ENCODE data around the gene STXBP2. TPM values are rescaled to one million over a fixed set of nuclear protein-coding genes. Genes with fewer than 3 reads are reported as not detected.

Gene STXBP2
- total and polyA plus RNA-seq, 9 of the 15 experiments (the other 6 are each of a cell fraction or from before 2014, with no cell fraction given): 2.5 to 163 (median 71.3) TPM

DNA sequence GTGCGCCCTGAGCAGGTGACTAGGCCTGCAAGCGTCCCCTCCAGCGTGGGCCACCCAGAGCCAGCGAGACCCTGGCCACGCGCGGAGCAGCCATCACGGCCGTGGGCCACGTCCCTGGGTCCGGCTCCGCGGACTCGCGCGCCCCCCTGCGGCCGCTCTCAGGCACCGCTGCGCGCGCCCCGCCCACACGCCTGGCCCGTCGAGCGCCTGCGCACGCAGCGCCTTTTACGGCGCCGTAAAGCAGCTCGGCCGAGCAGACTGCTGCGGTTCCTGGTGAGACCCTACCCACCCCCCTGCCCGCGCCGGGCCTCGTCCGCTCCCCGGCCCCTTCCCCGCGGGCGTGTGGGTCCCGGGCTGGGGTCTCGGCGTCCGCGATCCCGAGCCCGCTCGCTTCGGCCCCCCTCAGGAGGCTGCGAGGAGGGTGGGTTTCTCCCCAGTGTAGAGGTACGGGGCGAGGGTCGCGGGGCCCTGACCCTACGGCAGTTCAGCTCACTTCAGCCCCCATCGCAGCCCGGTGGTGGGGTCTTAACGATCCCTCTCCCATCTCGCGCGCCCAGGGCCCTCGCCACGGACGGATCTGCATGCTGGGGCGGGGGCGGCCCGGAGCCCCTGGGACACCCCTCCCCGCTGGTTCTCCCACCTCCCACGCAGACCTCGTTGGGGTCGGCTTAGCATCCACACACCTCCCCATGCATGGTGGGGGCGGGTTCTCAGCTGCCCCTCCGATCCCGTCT lies 43.9 kb downstream of the STXBP2 start, which contains the start of gene TRAPPC5 (continued):
- TF ChIP-seq SAFB (IDR thresholded peaks at IDR 0.05; ENCODE audit: borderline replicate concordance, low read depth, low read length) (peak; percentile 97), GATAD2B (IDR thresholded peaks at IDR 0.05; ENCODE audit: borderline replicate concordance) (peak; percentile 95), MTA3 (IDR thresholded peaks at IDR 0.05; ENCODE audit: borderline replicate concordance) (peak; percentile 80; the same call in 1 of the 2 replicates), MEIS2 (IDR thresholded peaks at IDR 0.05; ENCODE audit: partially characterized antibody) (peak; percentile 80), ZNF184 (CRISPR knock-in tag; IDR thresholded peaks at IDR 0.05) (no peak), BRD9 (IDR thresholded peaks at IDR 0.05; ENCODE audit: low read depth, partially characterized antibody) (no peak), CBX8 (IDR thresholded peaks at IDR 0.05; ENCODE audit: borderline replicate concordance, extremely low read depth, low read depth, low read length, poor library complexity, severe bottlenecking) (no peak), NONO (IDR thresholded peaks at IDR 0.05; ENCODE audit: low read depth in 2 of 2, low read length in 1 of 2) (peak in 1 of 2 experiments; percentile 71; a peak in 2 of 4 replicates), SMAD1 (IDR thresholded peaks at IDR 0.05; ENCODE audit: low read depth, low read length, partially characterized antibody) (no peak), TOE1 (IDR thresholded peaks at IDR 0.05; ENCODE audit: borderline replicate concordance) (no peak), TOE1 (CRISPR knock-in tag; IDR thresholded peaks at IDR 0.05; ENCODE audit: borderline replicate concordance, low read depth) (no peak), FOXA1 (IDR thresholded peaks at IDR 0.05; ENCODE audit: borderline replicate concordance) (no peak), SMAD2 (IDR thresholded peaks at IDR 0.05; ENCODE audit: low read depth, low read length) (no peak), PREB (CRISPR knock-in tag; IDR thresholded peaks at IDR 0.05) (no peak), ZKSCAN3 (CRISPR knock-in tag; IDR thresholded peaks at IDR 0.05) (no peak), CTCFL (IDR thresholded peaks at IDR 0.05; ENCODE audit: borderline replicate concordance, insufficient read depth, low read depth, low read length, poor library complexity, severe bottlenecking) (peak; percentile 79), CBFA2T3 (IDR thresholded peaks at IDR 0.05) (no peak), ZNF830 (CRISPR knock-in tag; IDR thresholded peaks at IDR 0.05) (no peak), ZNF511 (CRISPR knock-in tag; IDR thresholded peaks at IDR 0.05) (peak; percentile 39; the same call in 1 of the 2 replicates), ELF1 (tag; IDR thresholded peaks at IDR 0.05) (no peak), POLR2B (IDR thresholded peaks at IDR 0.05; ENCODE audit: low read depth, partially characterized antibody) (peak; percentile 37), KDM2B (CRISPR knock-in tag; IDR thresholded peaks at IDR 0.05) (no peak), BCL6 (CRISPR knock-in tag; IDR thresholded peaks at IDR 0.05) (no peak)
- TF ChIP-seq, protein P1, sequence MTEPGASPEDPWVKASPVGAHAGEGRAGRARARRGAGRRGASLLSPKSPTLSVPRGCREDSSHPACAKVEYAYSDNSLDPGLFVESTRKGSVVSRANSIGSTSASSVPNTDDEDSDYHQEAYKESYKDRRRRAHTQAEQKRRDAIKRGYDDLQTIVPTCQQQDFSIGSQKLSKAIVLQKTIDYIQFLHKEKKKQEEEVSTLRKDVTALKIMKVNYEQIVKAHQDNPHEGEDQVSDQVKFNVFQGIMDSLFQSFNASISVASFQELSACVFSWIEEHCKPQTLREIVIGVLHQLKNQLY (CRISPR knock-in tag; conservative IDR thresholded peaks at IDR 0.05): no peak; a peak in 1 of 4 replicates
